ENCODE data around the gene LRCOL1. TPM values are rescaled to one million over a fixed set of nuclear protein-coding genes. Genes with fewer than 3 reads are reported as not detected.

The LRCOL1 gene
- total and polyA plus RNA-seq, 10 of the 15 experiments (the other 5 are each of a cell fraction or from before 2014, with no cell fraction given): not detected

DNA sequence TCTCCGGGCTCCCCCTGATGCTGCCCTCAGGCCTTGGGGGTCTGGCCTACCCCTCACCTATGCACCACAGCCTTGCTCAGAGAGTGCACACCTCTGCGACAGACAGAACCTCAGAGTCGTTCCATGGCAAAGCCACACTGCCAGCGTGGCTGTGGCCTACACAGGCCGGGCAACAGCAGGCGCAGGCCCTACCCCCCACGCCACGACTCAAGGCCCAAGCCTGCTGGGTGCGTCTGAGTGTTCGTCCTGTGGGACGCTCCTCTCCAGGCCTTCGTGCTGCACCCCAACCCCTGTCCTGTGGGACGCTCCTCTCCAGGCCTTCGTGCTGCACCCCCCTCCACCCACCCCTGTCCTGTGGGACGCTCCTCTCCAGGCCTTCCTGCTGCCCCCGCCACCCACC, 54.2 kb downstream of the LRCOL1 start:
- POLR2A ChIA-PET: no interaction called here
- TF ChIP-seq, protein P1, sequence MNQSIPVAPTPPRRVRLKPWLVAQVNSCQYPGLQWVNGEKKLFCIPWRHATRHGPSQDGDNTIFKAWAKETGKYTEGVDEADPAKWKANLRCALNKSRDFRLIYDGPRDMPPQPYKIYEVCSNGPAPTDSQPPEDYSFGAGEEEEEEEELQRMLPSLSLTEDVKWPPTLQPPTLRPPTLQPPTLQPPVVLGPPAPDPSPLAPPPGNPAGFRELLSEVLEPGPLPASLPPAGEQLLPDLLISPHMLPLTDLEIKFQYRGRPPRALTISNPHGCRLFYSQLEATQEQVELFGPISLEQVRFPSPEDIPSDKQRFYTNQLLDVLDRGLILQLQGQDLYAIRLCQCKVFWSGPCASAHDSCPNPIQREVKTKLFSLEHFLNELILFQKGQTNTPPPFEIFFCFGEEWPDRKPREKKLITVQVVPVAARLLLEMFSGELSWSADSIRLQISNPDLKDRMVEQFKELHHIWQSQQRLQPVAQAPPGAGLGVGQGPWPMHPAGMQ (IDR thresholded peaks at IDR 0.05; ENCODE audit: borderline replicate concordance): no peak
- TF ChIP-seq, protein P2, sequence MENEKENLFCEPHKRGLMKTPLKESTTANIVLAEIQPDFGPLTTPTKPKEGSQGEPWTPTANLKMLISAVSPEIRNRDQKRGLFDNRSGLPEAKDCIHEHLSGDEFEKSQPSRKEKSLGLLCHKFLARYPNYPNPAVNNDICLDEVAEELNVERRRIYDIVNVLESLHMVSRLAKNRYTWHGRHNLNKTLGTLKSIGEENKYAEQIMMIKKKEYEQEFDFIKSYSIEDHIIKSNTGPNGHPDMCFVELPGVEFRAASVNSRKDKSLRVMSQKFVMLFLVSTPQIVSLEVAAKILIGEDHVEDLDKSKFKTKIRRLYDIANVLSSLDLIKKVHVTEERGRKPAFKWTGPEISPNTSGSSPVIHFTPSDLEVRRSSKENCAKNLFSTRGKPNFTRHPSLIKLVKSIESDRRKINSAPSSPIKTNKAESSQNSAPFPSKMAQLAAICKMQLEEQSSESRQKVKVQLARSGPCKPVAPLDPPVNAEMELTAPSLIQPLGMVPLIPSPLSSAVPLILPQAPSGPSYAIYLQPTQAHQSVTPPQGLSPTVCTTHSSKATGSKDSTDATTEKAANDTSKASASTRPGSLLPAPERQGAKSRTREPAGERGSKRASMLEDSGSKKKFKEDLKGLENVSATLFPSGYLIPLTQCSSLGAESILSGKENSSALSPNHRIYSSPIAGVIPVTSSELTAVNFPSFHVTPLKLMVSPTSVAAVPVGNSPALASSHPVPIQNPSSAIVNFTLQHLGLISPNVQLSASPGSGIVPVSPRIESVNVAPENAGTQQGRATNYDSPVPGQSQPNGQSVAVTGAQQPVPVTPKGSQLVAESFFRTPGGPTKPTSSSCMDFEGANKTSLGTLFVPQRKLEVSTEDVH (IDR thresholded peaks at IDR 0.05; ENCODE audit: low read depth, partially characterized antibody): no peak
- TF ChIP-seq, protein P3, sequence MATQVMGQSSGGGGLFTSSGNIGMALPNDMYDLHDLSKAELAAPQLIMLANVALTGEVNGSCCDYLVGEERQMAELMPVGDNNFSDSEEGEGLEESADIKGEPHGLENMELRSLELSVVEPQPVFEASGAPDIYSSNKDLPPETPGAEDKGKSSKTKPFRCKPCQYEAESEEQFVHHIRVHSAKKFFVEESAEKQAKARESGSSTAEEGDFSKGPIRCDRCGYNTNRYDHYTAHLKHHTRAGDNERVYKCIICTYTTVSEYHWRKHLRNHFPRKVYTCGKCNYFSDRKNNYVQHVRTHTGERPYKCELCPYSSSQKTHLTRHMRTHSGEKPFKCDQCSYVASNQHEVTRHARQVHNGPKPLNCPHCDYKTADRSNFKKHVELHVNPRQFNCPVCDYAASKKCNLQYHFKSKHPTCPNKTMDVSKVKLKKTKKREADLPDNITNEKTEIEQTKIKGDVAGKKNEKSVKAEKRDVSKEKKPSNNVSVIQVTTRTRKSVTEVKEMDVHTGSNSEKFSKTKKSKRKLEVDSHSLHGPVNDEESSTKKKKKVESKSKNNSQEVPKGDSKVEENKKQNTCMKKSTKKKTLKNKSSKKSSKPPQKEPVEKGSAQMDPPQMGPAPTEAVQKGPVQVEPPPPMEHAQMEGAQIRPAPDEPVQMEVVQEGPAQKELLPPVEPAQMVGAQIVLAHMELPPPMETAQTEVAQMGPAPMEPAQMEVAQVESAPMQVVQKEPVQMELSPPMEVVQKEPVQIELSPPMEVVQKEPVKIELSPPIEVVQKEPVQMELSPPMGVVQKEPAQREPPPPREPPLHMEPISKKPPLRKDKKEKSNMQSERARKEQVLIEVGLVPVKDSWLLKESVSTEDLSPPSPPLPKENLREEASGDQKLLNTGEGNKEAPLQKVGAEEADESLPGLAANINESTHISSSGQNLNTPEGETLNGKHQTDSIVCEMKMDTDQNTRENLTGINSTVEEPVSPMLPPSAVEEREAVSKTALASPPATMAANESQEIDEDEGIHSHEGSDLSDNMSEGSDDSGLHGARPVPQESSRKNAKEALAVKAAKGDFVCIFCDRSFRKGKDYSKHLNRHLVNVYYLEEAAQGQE (IDR thresholded peaks at IDR 0.05; ENCODE audit: low read depth, low read length): no peak
- TF ChIP-seq SUPT20H (IDR thresholded peaks at IDR 0.05; ENCODE audit: borderline replicate concordance, control insufficient read depth, low read depth, low read length) (no peak), WRNIP1 (IDR thresholded peaks at IDR 0.05; ENCODE audit: borderline replicate concordance, low read depth, low read length) (no peak), SREBF1 (IDR thresholded peaks at IDR 0.05; ENCODE audit: low read length) (no peak), ZNF622 (IDR thresholded peaks at IDR 0.05) (no peak), YBX1 (IDR thresholded peaks at IDR 0.05) (no peak), MTA2 (IDR thresholded peaks at IDR 0.05; ENCODE audit: low read depth) (no peak), CHD2 (IDR thresholded peaks at IDR 0.05; ENCODE audit: borderline replicate concordance, low read depth, low read length) (no peak), DPF2 (IDR thresholded peaks at IDR 0.05) (no peak), CREB1 (IDR thresholded peaks at IDR 0.05; ENCODE audit: low read depth) (no peak), RUNX3 (IDR thresholded peaks at IDR 0.05; ENCODE audit: low read length) (no peak), ZZZ3 (IDR thresholded peaks at IDR 0.05; ENCODE audit: control insufficient read depth, insufficient read length, low read depth) (no peak)
- TF ChIP-seq, protein P4, sequence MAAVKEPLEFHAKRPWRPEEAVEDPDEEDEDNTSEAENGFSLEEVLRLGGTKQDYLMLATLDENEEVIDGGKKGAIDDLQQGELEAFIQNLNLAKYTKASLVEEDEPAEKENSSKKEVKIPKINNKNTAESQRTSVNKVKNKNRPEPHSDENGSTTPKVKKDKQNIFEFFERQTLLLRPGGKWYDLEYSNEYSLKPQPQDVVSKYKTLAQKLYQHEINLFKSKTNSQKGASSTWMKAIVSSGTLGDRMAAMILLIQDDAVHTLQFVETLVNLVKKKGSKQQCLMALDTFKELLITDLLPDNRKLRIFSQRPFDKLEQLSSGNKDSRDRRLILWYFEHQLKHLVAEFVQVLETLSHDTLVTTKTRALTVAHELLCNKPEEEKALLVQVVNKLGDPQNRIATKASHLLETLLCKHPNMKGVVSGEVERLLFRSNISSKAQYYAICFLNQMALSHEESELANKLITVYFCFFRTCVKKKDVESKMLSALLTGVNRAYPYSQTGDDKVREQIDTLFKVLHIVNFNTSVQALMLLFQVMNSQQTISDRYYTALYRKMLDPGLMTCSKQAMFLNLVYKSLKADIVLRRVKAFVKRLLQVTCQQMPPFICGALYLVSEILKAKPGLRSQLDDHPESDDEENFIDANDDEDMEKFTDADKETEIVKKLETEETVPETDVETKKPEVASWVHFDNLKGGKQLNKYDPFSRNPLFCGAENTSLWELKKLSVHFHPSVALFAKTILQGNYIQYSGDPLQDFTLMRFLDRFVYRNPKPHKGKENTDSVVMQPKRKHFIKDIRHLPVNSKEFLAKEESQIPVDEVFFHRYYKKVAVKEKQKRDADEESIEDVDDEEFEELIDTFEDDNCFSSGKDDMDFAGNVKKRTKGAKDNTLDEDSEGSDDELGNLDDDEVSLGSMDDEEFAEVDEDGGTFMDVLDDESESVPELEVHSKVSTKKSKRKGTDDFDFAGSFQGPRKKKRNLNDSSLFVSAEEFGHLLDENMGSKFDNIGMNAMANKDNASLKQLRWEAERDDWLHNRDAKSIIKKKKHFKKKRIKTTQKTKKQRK (IDR thresholded peaks at IDR 0.05; ENCODE audit: low read depth, low read length): no peak

More for the DNA sequence above, 54.2 kb downstream of the LRCOL1 start:
- Histone ChIP-seq H3K4me2 (ENCODE audit: control insufficient read depth, insufficient read depth) (no peak overlapping the region), H3K4me3 (no peak overlapping the region), H3K27ac (ENCODE audit: control insufficient read depth, insufficient read depth) (no peak overlapping the region), H3K36me3 (ENCODE audit: control insufficient read depth in 2 of 2, insufficient read depth in 2 of 2, low read length in 1 of 2) (no peaks in the 10 kb centered on the region), H3K4me1 (ENCODE audit: control insufficient read depth, insufficient read depth, low read length) (peaks cover 6% of the 10 kb centered on the region; the same call in 1 of the 2 replicates), H3K79me2 (ENCODE audit: control insufficient read depth, insufficient read depth, low read length) (no peaks in the 10 kb centered on the region), H2AFZ (ENCODE audit: control insufficient read depth, low read depth, low read length) (no peak overlapping the region), H3K9ac (ENCODE audit: control insufficient read depth, insufficient read depth, low read length) (no peak overlapping the region), H3K9me3 (replicated peaks; ENCODE audit: control insufficient read depth, insufficient read depth, low read length) (no peaks in the 10 kb centered on the region), H4K20me1 (ENCODE audit: control insufficient read depth, insufficient read depth) (no peaks in the 10 kb centered on the region), H3K27me3 (replicated peaks in 1 of 2; ENCODE audit: control insufficient read depth in 2 of 2, insufficient read depth in 2 of 2, low read length in 1 of 2) (no peaks in the 10 kb centered on the region; a peak in 1 of 4 replicates)
- DNase-seq (ENCODE audit: low read depth, low spot score) (no peak), FAIRE-seq (no peak), ATAC-seq (no peak)
- intact Hi-C loops (cut with micrococcal nuclease; ENCODE audit: unreplicated experiment): no loop called here
- BruUV-seq (replicated peaks): no TSS peak
- ChIA-PET RAD21 (ENCODE audit: unreplicated experiment) (no interaction called here), CTCF (no interaction called here), SMC1A (ENCODE audit: uncharacterized antibody, unreplicated experiment) (no interaction called here)
- in situ Hi-C loops (cut with MboI): loop anchor here (5.0 kb wide), 1 partner anchor 139 kb away; no protein-coding TSS in a partner anchor
- 77% methylated on average over 11 of the region's 16 CpGs for WGBS (ENCODE audit: insufficient coverage, insufficient replicate concordance, low lambda C conversion rate, missing lambda C conversion rate)
